DOHH2 (cell line): ENCODE results near the gene ABCA9.

Source experiments
- CTCF ChIP-seq: fragments of 200-600 bp; sonication (generic); IDR thresholded peaks from one replicate; pipeline ENCODE4 v1.5.1; 2014; ENCODE audit warnings: antibody characterized with exemption, mild to moderate bottlenecking, low read depth, low read length; ENCODE audit not compliant: poor library complexity, severe bottlenecking
- EZH2phosphoT487 ChIP-seq: fragments of 200-600 bp; sonication (generic); IDR thresholded peaks from 2 replicates; pipeline ENCODE4 v1.6.1; 2017; ENCODE audit warnings: borderline replicate concordance, mild to moderate bottlenecking, antibody characterized with exemption, low read length, moderate library complexity, mixed read lengths

GRCh38 chr17:68953340-68953997 lies 107.3 kb downstream of the ABCA9 start:
- TF ChIP-seq EZH2phosphoT487 = no peak
- no peak for TF ChIP-seq CTCF
